Vagina (tissue), 2 donors: ENCODE results near the gene TNNT2.

Source experiments
- CTCF ChIP-seq, 3 experiments: fragments of 450-650 bp in 2 of 3; fragments of 200-600 bp in 1 of 3; sonication (generic) in 1 of 3; IDR thresholded peaks; one replicate each; pipeline ENCODE4 v1.5.1; 2017 to 2019; ENCODE audit warnings: antibody characterized with exemption in 3 of 3, mild to moderate bottlenecking in 2 of 3, moderate library complexity in 2 of 3
- POLR2A ChIP-seq, 2 donors: fragments of 450-650 bp; IDR thresholded peaks; one replicate each; pipeline ENCODE4 v1.6.1; 2017; ENCODE audit warnings: antibody characterized with exemption in 2 of 2, mild to moderate bottlenecking in 2 of 2, moderate library complexity in 2 of 2
- POLR2AphosphoS5 ChIP-seq, 2 donors: sonication (generic); formaldehyde crosslinking; IDR thresholded peaks; one replicate each; pipeline ENCODE4 v1.9.0; 2017; ENCODE audit warnings: antibody characterized with exemption in 2 of 2, mild to moderate bottlenecking in 2 of 2, low read depth in 1 of 2; ENCODE audit not compliant: insufficient read depth in 1 of 2

DNA sequence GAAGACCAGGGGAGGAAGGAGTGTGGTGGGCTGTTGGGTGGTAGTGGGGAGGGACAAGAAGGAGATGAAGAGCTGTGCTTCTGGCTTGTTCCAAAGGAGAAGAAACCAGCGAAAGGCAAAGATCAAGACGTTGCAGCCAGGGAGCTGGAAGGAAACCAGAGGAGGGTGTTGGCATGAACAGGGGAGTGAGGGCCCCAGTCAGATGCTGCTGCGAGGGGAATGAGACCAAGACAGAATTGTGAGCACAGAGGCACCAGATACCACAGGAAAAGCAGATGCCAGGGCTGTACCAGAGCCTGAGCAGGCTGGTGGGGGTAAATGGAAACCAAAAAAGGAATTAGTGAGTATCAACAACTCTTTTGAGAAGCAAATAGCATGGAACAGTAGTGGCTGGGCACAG lies 15.6 kb upstream of the TNNT2 start:
- TF ChIP-seq CTCF (IDR thresholded peaks at IDR 0.05) = no peak
- TF ChIP-seq POLR2A (IDR thresholded peaks at IDR 0.05) = no peak
- TF ChIP-seq POLR2AphosphoS5 (IDR thresholded peaks at IDR 0.05; ENCODE audit: insufficient read depth in 1 of 2, low read depth in 1 of 2) = no peak
